H1 (cell line): ENCODE measurements around the gene SWI5. TPM values are rescaled to one million over a fixed set of nuclear protein-coding genes. Genes with fewer than 3 reads are reported as not detected.

Experiments used
- CTCF ChIA-PET: fragments of 300-600 bp; sonication (Branson Sonifier 250); formaldehyde crosslinking; loops from one replicate; lab custom pipeline; 2021; ENCODE audit not compliant: partially characterized antibody; lab: Charles Lee
- POLR2A ChIA-PET: fragments of 300-600 bp; sonication (Branson Sonifier 250); formaldehyde crosslinking; loops from one replicate; lab custom pipeline; 2021; ENCODE audit warnings: inconsistent platforms; ENCODE audit not compliant: partially characterized antibody; lab: Charles Lee
- DNase-seq, 2 experiments: peaks; one replicate each; pipeline versions ENCODE4 v3.0.0 to v3.0.0-alpha.2; 2010 to 2022; ENCODE audit warnings: low spot score in 2 of 2, low read depth in 1 of 2, mixed read lengths in 1 of 2
- FAIRE-seq: peaks from 2 replicates; lab custom pipeline; 2011; peaks lifted over from hg19 to GRCh38; lab: Jason Lieb, UNC
- H2AFZ ChIP-seq: 2 replicates; pipeline ENCODE4 v1.8.1; 2012; ENCODE audit warnings: low read length, inconsistent platforms
- H2AK5ac ChIP-seq: 2 replicates; pipeline ENCODE4 v1.6.1; 2013; ENCODE audit warnings: low read depth, low read length
- H2BK120ac ChIP-seq: replicated peaks from 2 replicates; pipeline ENCODE3; 2013; ENCODE audit warnings: low read depth, low read length, inconsistent platforms
- H2BK12ac ChIP-seq: 2 replicates; pipeline ENCODE4 v1.6.1; 2013; ENCODE audit warnings: low read depth, low read length
- H2BK15ac ChIP-seq: 2 replicates; pipeline ENCODE4 v1.6.1; 2013; ENCODE audit warnings: low read length
- H2BK20ac ChIP-seq: 2 replicates; pipeline ENCODE4 v1.6.1; 2013; ENCODE audit warnings: low read length
- H2BK5ac ChIP-seq: 2 replicates; pipeline ENCODE4 v1.6.1; 2013; ENCODE audit warnings: low read depth, low read length
- H3K14ac ChIP-seq: 2 replicates; pipeline ENCODE4 v1.6.1; 2013; ENCODE audit warnings: inconsistent platforms; ENCODE audit not compliant: insufficient read length
- H3K18ac ChIP-seq: 2 replicates; pipeline ENCODE4 v1.6.1; 2013; ENCODE audit warnings: low read length; ENCODE audit errors: extremely low read depth
- H3K23ac ChIP-seq: 2 replicates; pipeline ENCODE4 v1.6.1; 2013; ENCODE audit warnings: inconsistent platforms; ENCODE audit not compliant: insufficient read length
- H3K23me2 ChIP-seq: 2 replicates; pipeline ENCODE4 v1.6.1; 2013; ENCODE audit warnings: low read depth, low read length
- H3K27ac ChIP-seq: 2 replicates; pipeline ENCODE4 v1.6.1; 2011; ENCODE audit warnings: low read depth, low read length, inconsistent platforms
- H3K27me3 ChIP-seq, 4 experiments: replicated peaks in 1 of 4; 1 replicate in 1 of 4; 2 replicates in 3 of 4; pipeline versions ENCODE4 v1.6.1 to v1.8.1; 2011 to 2013; ENCODE audit warnings: low read length in 3 of 4, mild to moderate bottlenecking in 3 of 4, inconsistent platforms in 2 of 4, mixed read lengths in 2 of 4, moderate library complexity in 1 of 4; ENCODE audit not compliant: control insufficient read depth in 3 of 4, insufficient read depth in 3 of 4; ENCODE audit errors: extremely low read depth in 1 of 4
- H3K36me3 ChIP-seq, 4 experiments: 2 replicates each; pipeline versions ENCODE4 v1.6.1 to v1.8.1; 2011 to 2013; ENCODE audit warnings: mild to moderate bottlenecking in 4 of 4, low read length in 3 of 4, moderate library complexity in 2 of 4, control low read depth in 1 of 4, inconsistent platforms in 1 of 4; ENCODE audit not compliant: insufficient read depth in 4 of 4, control insufficient read depth in 2 of 4
- H3K4ac ChIP-seq: replicated peaks from 2 replicates; pipeline ENCODE3; 2013; ENCODE audit warnings: low read length, low read depth, mixed read lengths, inconsistent platforms; ENCODE audit not compliant: insufficient read length
- H3K4me1 ChIP-seq, 4 experiments: replicated peaks in 1 of 4; 1 replicate in 1 of 4; 2 replicates in 3 of 4; pipeline versions ENCODE4 v1.6.1 to v1.8.1; 2011 to 2013; ENCODE audit warnings: low read length in 3 of 4, inconsistent platforms in 2 of 4, mixed read lengths in 1 of 4; ENCODE audit not compliant: insufficient read depth in 4 of 4, control insufficient read depth in 3 of 4
- H3K4me2 ChIP-seq, 2 experiments: 2 replicates each; pipeline versions ENCODE4 v1.6.1 to v1.8.1; 2011 to 2013; ENCODE audit warnings: low read depth in 2 of 2, low read length in 2 of 2, control low read depth in 1 of 2, inconsistent platforms in 1 of 2, mild to moderate bottlenecking in 1 of 2; ENCODE audit not compliant: insufficient read depth in 1 of 2
- H3K4me3 ChIP-seq, 4 experiments: fragments of 200-600, 300-600 bp in 1 of 4; sonication (generic), shearing (Covaris generic), sonication (Bioruptor Twin) in 1 of 4; 2 replicates each; pipeline versions ENCODE4 v1.5.1 to v1.8.1; 2011 to 2016; ENCODE audit warnings: low read length in 4 of 4, low read depth in 3 of 4, control low read depth in 2 of 4, inconsistent platforms in 2 of 4, mild to moderate bottlenecking in 2 of 4, mixed read lengths in 1 of 4, moderate library complexity in 1 of 4; ENCODE audit not compliant: insufficient read depth in 2 of 4; ENCODE audit errors: extremely low read depth in 1 of 4
- H3K56ac ChIP-seq: replicated peaks from 2 replicates; pipeline ENCODE3; 2013; ENCODE audit warnings: low read depth, mild to moderate bottlenecking, mixed read lengths, low read length, inconsistent platforms; ENCODE audit not compliant: insufficient read length
- H3K79me1 ChIP-seq: 2 replicates; pipeline ENCODE4 v1.6.1; 2013; ENCODE audit warnings: low read depth, low read length, control low read depth
- H3K79me2 ChIP-seq, 2 experiments: 2 replicates each; pipeline versions ENCODE4 v1.6.1 to v1.8.1; 2012 to 2013; ENCODE audit warnings: low read length in 2 of 2, mild to moderate bottlenecking in 2 of 2, inconsistent platforms in 1 of 2; ENCODE audit not compliant: insufficient read depth in 2 of 2, control insufficient read depth in 1 of 2
- H3K9ac ChIP-seq, 4 experiments: replicated peaks in 1 of 4; 1 replicate in 1 of 4; 2 replicates in 3 of 4; pipeline versions ENCODE4 v1.6.1 to v1.8.1; 2011 to 2013; ENCODE audit warnings: low read depth in 3 of 4, low read length in 3 of 4, control low read depth in 2 of 4, mild to moderate bottlenecking in 2 of 4, moderate library complexity in 2 of 4, inconsistent platforms in 1 of 4; ENCODE audit errors: extremely low read depth in 1 of 4
- H3K9me3 ChIP-seq, 2 experiments: 2 replicates each; pipeline versions ENCODE4 v1.6.1 to v1.8.1; 2012 to 2013; ENCODE audit warnings: mild to moderate bottlenecking in 2 of 2, moderate library complexity in 2 of 2, control low read depth in 1 of 2, inconsistent platforms in 1 of 2, low read depth in 1 of 2, low read length in 1 of 2, mixed read lengths in 1 of 2; ENCODE audit not compliant: insufficient read depth in 2 of 2
- H4K20me1 ChIP-seq, 2 experiments: replicated peaks in 1 of 2; 2 replicates each; pipeline versions ENCODE3 to v1.8.1; 2011 to 2013; ENCODE audit warnings: inconsistent platforms in 2 of 2, low read length in 2 of 2, mild to moderate bottlenecking in 1 of 2; ENCODE audit not compliant: insufficient read depth in 2 of 2, control insufficient read depth in 1 of 2
- H4K5ac ChIP-seq: 2 replicates; pipeline ENCODE4 v1.6.1; 2013; ENCODE audit warnings: low read length, low read depth, mixed read lengths, inconsistent platforms; ENCODE audit not compliant: insufficient read length
- H4K8ac ChIP-seq: 2 replicates; pipeline ENCODE4 v1.8.0; 2013; ENCODE audit warnings: mild to moderate bottlenecking, moderate library complexity, low read length, inconsistent platforms; ENCODE audit not compliant: insufficient read depth; ENCODE audit errors: extremely low read depth
- H4K91ac ChIP-seq: replicated peaks from 2 replicates; pipeline ENCODE3; 2013; ENCODE audit warnings: low read length, mixed read lengths, inconsistent platforms; ENCODE audit not compliant: insufficient read length
- BCL11A ChIP-seq, 2 experiments: IDR thresholded peaks; one replicate each; pipeline ENCODE4 v1.6.1; 2011; ENCODE audit warnings: low read depth in 2 of 2, low read length in 2 of 2, mild to moderate bottlenecking in 2 of 2
- CBX8 ChIP-seq: fragments of 300-800, 300-1000 bp; sonication (generic); IDR thresholded peaks from 2 replicates; pipeline ENCODE4 v1.7.1; 2016; ENCODE audit warnings: low read depth, low read length, borderline replicate concordance
- CHD1 ChIP-seq: IDR thresholded peaks from 2 replicates; pipeline ENCODE4 v1.6.1; 2012; ENCODE audit warnings: low read depth, low read length, improper control_type of control experiment
- EGR1 ChIP-seq: IDR thresholded peaks from 2 replicates; pipeline ENCODE4 v1.6.1; 2011; ENCODE audit warnings: low read depth, low read length, borderline replicate concordance
- FOSL1 ChIP-seq: IDR thresholded peaks from 2 replicates; pipeline ENCODE4 v1.6.1; 2011; ENCODE audit warnings: mild to moderate bottlenecking, low read depth, low read length, moderate library complexity; ENCODE audit not compliant: insufficient read depth
- GABPA ChIP-seq: IDR thresholded peaks from 2 replicates; pipeline ENCODE4 v1.6.1; 2011; ENCODE audit warnings: mild to moderate bottlenecking, low read length, moderate library complexity, borderline replicate concordance; ENCODE audit not compliant: insufficient read depth
- POLR2AphosphoS5 ChIP-seq: IDR thresholded peaks from 2 replicates; pipeline ENCODE4 v1.6.1; 2011; ENCODE audit warnings: low read depth, low read length
- POU5F1 ChIP-seq: IDR thresholded peaks from 2 replicates; pipeline ENCODE4 v1.6.1; 2011; ENCODE audit warnings: low read depth, mild to moderate bottlenecking, low read length, moderate library complexity
- SIN3A ChIP-seq, 2 experiments: IDR thresholded peaks in 1 of 2; conservative IDR thresholded peaks in 1 of 2; 2 replicates each; pipeline ENCODE4 v1.6.1; 2011 to 2012; ENCODE audit warnings: low read length in 2 of 2, improper control_type of control experiment in 1 of 2, low read depth in 1 of 2, mild to moderate bottlenecking in 1 of 2
- SP2 ChIP-seq: IDR thresholded peaks from 2 replicates; pipeline ENCODE4 v1.6.1; 2012; ENCODE audit warnings: mild to moderate bottlenecking, low read length, inconsistent platforms
- SP4 ChIP-seq: IDR thresholded peaks from 2 replicates; pipeline ENCODE4 v1.6.1; 2012; ENCODE audit warnings: low read length, inconsistent platforms
- YY1 ChIP-seq: IDR thresholded peaks from 2 replicates; pipeline ENCODE4 v1.6.1; 2011; ENCODE audit warnings: low read depth, mild to moderate bottlenecking, low read length
- WGBS, 2 experiments: shearing (Covaris generic) in 1 of 2; methylation state at CpG; one replicate each; pipeline versions ENCODE4 v1.1.6 to v1.1.7; 2013 to 2015; ENCODE audit warnings: low lambda C conversion rate in 2 of 2, mixed read lengths in 2 of 2, inconsistent platforms in 1 of 2, low coverage in 1 of 2, missing lambda C conversion rate in 1 of 2; ENCODE audit not compliant: insufficient replicate concordance in 2 of 2, insufficient coverage in 1 of 2, insufficient read length in 1 of 2; ENCODE audit errors: extremely low coverage in 1 of 2, missing lambda C conversion rate in 1 of 2; 5-methylcytosine and 5-hydroxymethylcytosine counted together
- polyA plus RNA-seq, 7 experiments: library from polyadenylated mRNA; depleted of rRNA in 3 of 7; stranded (reverse) in 5 of 7; unstranded in 2 of 7; fragments of >200 nt in 5 of 7; fragments of 200-250 nt in 2 of 7; gene quantifications; 1 replicate in 5 of 7; 2 replicates in 1 of 7; 4 replicates in 1 of 7; pipeline versions ENCODE4 v1.2.1 to v1.2.3, GENCODE V29; 2011 to 2013; ENCODE audit warnings: missing spikeins in 2 of 7, mixed read lengths in 2 of 7
- total RNA-seq: library from RNA; stranded (reverse); fragmentation: NEBNext Ultra II Directional; extraction: Animal tissue kit (Norgen Biotek cat#: 25700); gene quantifications from 2 replicates; pipeline ENCODE4 v1.2.1, GENCODE V29; 2021
- TF ChIP-seq, protein P1 (sequence below): IDR thresholded peaks from 2 replicates; pipeline ENCODE4 v1.6.1; 2012; ENCODE audit warnings: inconsistent platforms

SWI5 gene
- total and polyA plus RNA-seq, 2 of the 8 experiments (the other 6 are each of a cell fraction or from before 2014, with no cell fraction given) = 29.0 to 59.5 TPM

DNA sequence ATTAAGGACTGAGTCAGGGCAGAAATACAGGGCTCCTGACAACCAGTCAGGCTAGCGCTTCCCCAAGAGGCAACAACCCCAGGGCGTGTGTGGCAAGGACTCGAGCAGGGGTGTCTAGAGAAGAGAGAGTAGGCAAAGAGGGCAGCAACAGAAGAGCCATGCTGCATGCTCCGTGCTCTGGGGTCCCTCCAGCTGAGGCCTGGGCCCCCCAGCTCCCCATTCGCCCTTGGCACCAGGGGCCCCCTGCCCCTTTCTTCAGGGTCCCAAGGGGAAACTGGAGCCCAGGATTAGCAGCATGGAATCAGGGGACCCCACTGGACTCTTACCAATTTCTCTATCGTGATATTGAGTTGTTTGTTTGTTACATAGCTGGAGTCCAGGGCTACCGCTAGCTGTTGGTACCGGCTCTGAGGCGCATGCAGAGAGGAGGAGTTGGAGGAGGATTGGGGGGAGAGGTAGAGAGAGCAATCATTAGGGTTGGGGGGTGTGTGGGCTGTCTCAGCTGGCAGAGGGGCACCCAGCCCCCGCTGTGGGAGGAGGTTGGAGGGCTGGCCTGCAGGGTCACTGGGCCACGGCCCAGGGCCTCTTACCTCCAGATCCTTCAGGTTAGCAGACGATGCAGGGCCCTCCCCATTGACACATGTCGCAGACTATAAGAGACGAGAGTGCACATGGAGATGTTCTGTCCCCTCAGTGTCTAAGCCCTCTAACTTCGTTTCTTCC is 9.0 kb upstream of the SWI5 start:
- H4K20me1 ChIP-seq = peaks cover 0 to 2% of the 10 kb centered on the region in 2 experiments
- H3K79me1 ChIP-seq = no peaks in the 10 kb centered on the region
- no peak overlapping the region for H2BK15ac ChIP-seq
- no peak for DNase-seq
- no peak overlapping the region for H3K18ac ChIP-seq
- H2AFZ ChIP-seq = no peak overlapping the region
- H2BK5ac ChIP-seq = no peak overlapping the region
- peaks cover 0 to 3% (median 0%) of the 10 kb centered on the region in 4 experiments; a peak in 1 of 7 replicates for H3K27me3 ChIP-seq
- no peak overlapping the region for H3K56ac ChIP-seq
- no peak overlapping the region for H2AK5ac ChIP-seq
- no peaks in the 10 kb centered on the region for H3K9me3 ChIP-seq
- no peak overlapping the region for H3K4me2 ChIP-seq
- H3K27ac ChIP-seq = no peak overlapping the region
- no peaks in the 10 kb centered on the region for H3K4me1 ChIP-seq
- H3K36me3 ChIP-seq = peaks cover 3 to 24% (median 11%) of the 10 kb centered on the region in 4 experiments; a peak in 6 of 8 replicates
- H4K5ac ChIP-seq = no peak overlapping the region
- CTCF ChIA-PET = interaction anchor here (0.5 to 4.8 kb wide), 2 partner anchors 11 to 753 kb away, joined by 4 to 58 read pairs; no protein-coding TSS in a partner anchor
- no peak overlapping the region for H4K91ac ChIP-seq
- H3K14ac ChIP-seq = no peak overlapping the region
- no peaks in the 10 kb centered on the region for H3K79me2 ChIP-seq
- no peak overlapping the region for H2BK120ac ChIP-seq
- H2BK20ac ChIP-seq = no peak overlapping the region
- H4K8ac ChIP-seq = no peak overlapping the region
- POLR2A ChIA-PET = interaction anchor here (0.6 to 1.7 kb wide), 3 partner anchors 14 to 58 kb away, joined by 3 read pairs; no protein-coding TSS in a partner anchor
- no peaks in the 10 kb centered on the region for H3K23me2 ChIP-seq
- no peak overlapping the region for H3K4ac ChIP-seq
- no peak for FAIRE-seq
- WGBS, 2 experiments = 91% methylated on average over 14 of the region's 15 CpGs; no CpG with 5 or more reads in 1 of the 2 experiments
- H3K4me3 ChIP-seq = no peak overlapping the region
- no peak overlapping the region for H3K23ac ChIP-seq
- no peak overlapping the region for H2BK12ac ChIP-seq
- H3K9ac ChIP-seq = no peak overlapping the region
- no peak for TF ChIP-seq SP4
- no peak for TF ChIP-seq BCL11A (IDR thresholded peaks at IDR 0.05; ENCODE audit: low read depth in 2 of 2, low read length in 2 of 2)
- no peak for TF ChIP-seq POU5F1
- TF ChIP-seq SIN3A (conservative IDR thresholded peaks at IDR 0.05 in 1 of 2, IDR thresholded peaks at IDR 0.05 in 1 of 2; ENCODE audit: low read depth in 1 of 2, low read length in 2 of 2) = no peak
- TF ChIP-seq, protein P1, sequence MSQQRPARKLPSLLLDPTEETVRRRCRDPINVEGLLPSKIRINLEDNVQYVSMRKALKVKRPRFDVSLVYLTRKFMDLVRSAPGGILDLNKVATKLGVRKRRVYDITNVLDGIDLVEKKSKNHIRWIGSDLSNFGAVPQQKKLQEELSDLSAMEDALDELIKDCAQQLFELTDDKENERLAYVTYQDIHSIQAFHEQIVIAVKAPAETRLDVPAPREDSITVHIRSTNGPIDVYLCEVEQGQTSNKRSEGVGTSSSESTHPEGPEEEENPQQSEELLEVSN = no peak
- TF ChIP-seq CBX8 = no peak
- TF ChIP-seq YY1 = no peak
- TF ChIP-seq FOSL1 = no peak
- TF ChIP-seq SP2 = no peak
- TF ChIP-seq GABPA = no peak
- no peak for TF ChIP-seq CHD1
- no peak for TF ChIP-seq POLR2AphosphoS5
- TF ChIP-seq EGR1 = no peak
